HCT116 (cell line): Measurements from ENCODE around the gene FAM83B. TPM values are rescaled to one million over a fixed set of nuclear protein-coding genes. Genes with fewer than 3 reads are reported as not detected.

Experiments used
- ATAC-seq: fragments of 200-7000 bp; cut with Tn5 transposase; 2 replicates; pipeline ENCODE4 v1.9.1; 2020; ENCODE audit warnings: mild to moderate bottlenecking, moderate library complexity
- BruUV-seq: library from RNA; stranded (reverse); fragments of 400-500 nt; replicated peaks from 2 replicates; lab custom pipeline; 2021; lab: Mats Ljungman, UMichigan
- CTCF ChIA-PET: fragments of 300-600 bp; sonication (Branson Sonifier 250); formaldehyde crosslinking; loops from one replicate; lab custom pipeline; 2021; ENCODE audit warnings: antibody characterized with exemption; lab: Charles Lee
- POLR2A ChIA-PET: fragments of 300-600, 350-600 bp; sonication (Branson Sonifier 250); formaldehyde crosslinking; loops from one replicate; lab custom pipeline; 2021; ENCODE audit warnings: antibody characterized with exemption; lab: Charles Lee
- RAD21 ChIA-PET, 2 experiments: fragments of 300-600 bp; sonication (Branson Sonifier 250); formaldehyde crosslinking; loops; one replicate each; lab custom pipeline; 2023; ENCODE audit warnings: low total read pairs in 2 of 2; ENCODE audit not compliant: uncharacterized antibody in 2 of 2, unreplicated experiment in 2 of 2, low non-redundant PET in 1 of 2; lab: Charles Lee
- DNase-seq: peaks from one replicate; pipeline ENCODE4 v3.0.0-alpha.2; 2010; ENCODE audit warnings: low read depth, low spot score
- H2AFZ ChIP-seq: fragments of 200-600 bp; shearing (Covaris generic), sonication (generic); 2 replicates; pipeline ENCODE4 v1.6.1; 2017; ENCODE audit warnings: low read depth, mixed run types, mixed read lengths, antibody characterized with exemption, low read length; ENCODE audit not compliant: poor library complexity, severe bottlenecking
- H3K27ac ChIP-seq: 2 replicates; pipeline ENCODE4 v1.5.1; 2012; ENCODE audit warnings: low read depth, low read length
- H3K27me3 ChIP-seq: fragments of 200-600 bp; sonication (generic); 2 replicates; pipeline ENCODE4 v1.6.1; 2016; ENCODE audit warnings: mixed run types, low read length, mixed read lengths; ENCODE audit not compliant: insufficient read depth
- H3K36me3 ChIP-seq, 2 experiments: fragments of 200-500 bp in 1 of 2; fragments of 200-600 bp in 1 of 2; sonication (Bioruptor generic) in 1 of 2; sonication (generic) in 1 of 2; 2 replicates each; pipeline versions ENCODE4 v1.5.1 to v1.6.1; 2014 to 2016; ENCODE audit warnings: low read length in 2 of 2, inconsistent platforms in 1 of 2, mixed read lengths in 1 of 2, mixed run types in 1 of 2; ENCODE audit not compliant: insufficient read depth in 2 of 2, control insufficient read depth in 1 of 2
- H3K4me1 ChIP-seq, 2 experiments: fragments of 200-600 bp in 1 of 2; sonication (generic) in 1 of 2; 2 replicates each; pipeline versions ENCODE4 v1.5.1 to v1.6.1; 2012 to 2017; ENCODE audit warnings: low read length in 2 of 2, inconsistent platforms in 1 of 2, mild to moderate bottlenecking in 1 of 2, mixed read lengths in 1 of 2, mixed run types in 1 of 2, moderate library complexity in 1 of 2; ENCODE audit not compliant: insufficient read depth in 2 of 2, control insufficient read depth in 1 of 2
- H3K4me2 ChIP-seq: fragments of 200-600 bp; sonication (generic); 2 replicates; pipeline ENCODE4 v1.6.1; 2017; ENCODE audit warnings: mixed run types, low read length, mixed read lengths
- H3K4me3 ChIP-seq, 2 experiments: fragments of 200-600 bp in 1 of 2; sonication (generic) in 1 of 2; replicated peaks in 1 of 2; 2 replicates each; pipeline ENCODE4 v1.5.1; 2011 to 2016; ENCODE audit warnings: low read length in 2 of 2, control low read depth in 1 of 2, low read depth in 1 of 2, mild to moderate bottlenecking in 1 of 2, mixed read lengths in 1 of 2, mixed run types in 1 of 2
- H3K79me2 ChIP-seq: fragments of 200-600 bp; sonication (generic); 2 replicates; pipeline ENCODE4 v1.6.1; 2017; ENCODE audit warnings: mild to moderate bottlenecking, mixed run types, low read length, moderate library complexity, mixed read lengths; ENCODE audit not compliant: insufficient read depth
- H3K9ac ChIP-seq: fragments of 200-600 bp; sonication (generic); 2 replicates; pipeline ENCODE4 v1.6.1; 2016; ENCODE audit warnings: low read length, mixed read lengths
- H3K9me2 ChIP-seq: fragments of 200-600 bp; sonication (generic), shearing (Covaris generic); 2 replicates; pipeline ENCODE4 v1.6.1; 2017; ENCODE audit warnings: mixed run types, mild to moderate bottlenecking, moderate library complexity; ENCODE audit not compliant: insufficient read depth
- H3K9me3 ChIP-seq, 2 experiments: fragments of 200-500 bp in 1 of 2; fragments of 200-600 bp in 1 of 2; sonication (Bioruptor generic) in 1 of 2; sonication (generic) in 1 of 2; 2 replicates each; pipeline ENCODE4 v1.6.1; 2014 to 2017; ENCODE audit warnings: low read length in 2 of 2, mixed read lengths in 2 of 2, inconsistent platforms in 1 of 2, low read depth in 1 of 2, mild to moderate bottlenecking in 1 of 2, mixed run types in 1 of 2, moderate library complexity in 1 of 2; ENCODE audit not compliant: control insufficient read depth in 1 of 2, insufficient read depth in 1 of 2
- H4K20me1 ChIP-seq: fragments of 200-600 bp; sonication (generic), shearing (Covaris generic); 2 replicates; pipeline ENCODE4 v1.6.1; 2017; ENCODE audit warnings: mixed run types, mild to moderate bottlenecking, moderate library complexity; ENCODE audit not compliant: insufficient read depth
- ATF3 ChIP-seq: IDR thresholded peaks from 2 replicates; pipeline ENCODE4 v1.6.1; 2012
- CBX3 ChIP-seq: IDR thresholded peaks from 2 replicates; pipeline ENCODE4 v1.6.1; 2012; ENCODE audit warnings: low read depth
- CEBPB ChIP-seq: IDR thresholded peaks from 2 replicates; pipeline ENCODE4 v1.6.1; 2012; ENCODE audit warnings: low read depth
- CTCF ChIP-seq, 3 experiments: fragments of 200-600 bp in 1 of 3; sonication (generic) in 1 of 3; IDR thresholded peaks in 2 of 3; conservative IDR thresholded peaks in 1 of 3; 2 replicates each; pipeline ENCODE4 v1.5.1; 2012 to 2017; ENCODE audit warnings: low read depth in 2 of 3, low read length in 2 of 3, antibody characterized with exemption in 1 of 3, borderline replicate concordance in 1 of 3, control low read depth in 1 of 3, mild to moderate bottlenecking in 1 of 3, mixed read lengths in 1 of 3, mixed run types in 1 of 3, moderate library complexity in 1 of 3; ENCODE audit not compliant: insufficient read depth in 1 of 3
- EGR1 ChIP-seq: IDR thresholded peaks from 2 replicates; pipeline ENCODE4 v1.6.1; 2012; ENCODE audit warnings: low read depth
- ELF1 ChIP-seq: IDR thresholded peaks from 2 replicates; pipeline ENCODE4 v1.6.1; 2012; ENCODE audit warnings: low read depth, borderline replicate concordance
- EZH2 ChIP-seq: fragments of 200-600 bp; sonication (generic); IDR thresholded peaks from 2 replicates; pipeline ENCODE4 v1.6.1; 2017; ENCODE audit warnings: antibody characterized with exemption, mixed run types
- EZH2phosphoT487 ChIP-seq: fragments of 200-600 bp; IDR thresholded peaks from 2 replicates; pipeline ENCODE4 v1.6.1; 2018; ENCODE audit warnings: antibody characterized with exemption, borderline replicate concordance
- MAX ChIP-seq: IDR thresholded peaks from 2 replicates; pipeline ENCODE4 v1.6.1; 2012
- POLR2A ChIP-seq: IDR thresholded peaks from 2 replicates; pipeline ENCODE4 v1.7.0; 2011; ENCODE audit warnings: borderline replicate concordance; ENCODE audit not compliant: insufficient read depth, insufficient read length; ENCODE audit errors: extremely low read depth
- POLR2AphosphoS5 ChIP-seq: IDR thresholded peaks from 2 replicates; pipeline ENCODE4 v1.6.1; 2011; ENCODE audit warnings: mild to moderate bottlenecking, low read depth, low read length, moderate library complexity
- REST ChIP-seq: IDR thresholded peaks from 2 replicates; pipeline ENCODE4 v1.6.1; 2012; ENCODE audit warnings: low read depth
- SIN3A ChIP-seq: IDR thresholded peaks from 2 replicates; pipeline ENCODE4 v1.6.1; 2012; ENCODE audit warnings: low read depth
- SP1 ChIP-seq: IDR thresholded peaks from 2 replicates; pipeline ENCODE4 v1.6.1; 2012; ENCODE audit warnings: low read depth
- SRF ChIP-seq: IDR thresholded peaks from 2 replicates; pipeline ENCODE4 v1.6.1; 2012; ENCODE audit warnings: low read depth
- TCF7L2 ChIP-seq: IDR thresholded peaks from 2 replicates; pipeline ENCODE4 v1.7.0; 2011; ENCODE audit warnings: borderline replicate concordance, inconsistent platforms; ENCODE audit not compliant: insufficient read depth, insufficient read length; ENCODE audit errors: extremely low read depth
- ZBTB33 ChIP-seq: IDR thresholded peaks from 2 replicates; pipeline ENCODE4 v1.6.1; 2011; ENCODE audit warnings: mild to moderate bottlenecking, low read length, moderate library complexity; ENCODE audit not compliant: insufficient replicate concordance; ENCODE audit errors: extremely low read depth
- ZNF274 ChIP-seq: fragments of 200-500 bp; sonication (Bioruptor generic); IDR thresholded peaks from 2 replicates; pipeline ENCODE4 v1.6.1; 2014; ENCODE audit warnings: mild to moderate bottlenecking, low read depth, low read length, inconsistent platforms
- intact Hi-C: fragments of 100-400 bp; cut with micrococcal nuclease; formaldehyde crosslinking; loops from 2 replicates; pipeline ENCODE4 v1.10.0; 2022
- total RNA-seq: library from RNA; stranded (reverse); gene quantifications from one replicate; pipeline ENCODE4 v1.2.1, GENCODE V29; 2021; ENCODE audit not compliant: unreplicated experiment

FAM83B gene
- total RNA-seq, 1 experiment from 2014 or later, result 16.9 TPM

GRCh38 chr6:54874349-54875048, 27.9 kb downstream of the FAM83B start:
- peak; percentile 84 for ATAC-seq
- H2AFZ ChIP-seq, result no peak overlapping the region
- intact Hi-C loops, result loop anchor here (2.0 to 10.0 kb wide), 4 partner anchors 28 to 887 kb away; partner anchors contain the start of gene FAM83B
- POLR2A ChIA-PET, result interaction anchor here (1.5 kb wide), 1 partner anchor 10 kb away, joined by 3 read pairs; no protein-coding TSS in a partner anchor
- peak; percentile 72 for DNase-seq
- no peaks in the 10 kb centered on the region for H3K9me3 ChIP-seq
- RAD21 ChIA-PET, result no interaction called here
- H4K20me1 ChIP-seq, result no peaks in the 10 kb centered on the region
- H3K27ac ChIP-seq, result peak overlapping the region; percentile 69; the same call in 1 of the 2 replicates
- H3K27me3 ChIP-seq, result no peaks in the 10 kb centered on the region
- peak overlapping the region; percentile 41 for H3K9ac ChIP-seq
- H3K36me3 ChIP-seq, result 0 out of 4 replicates have a peak, but pooled peaks cover 0 to 2% of the 10 kb centered on the region in 2 experiments
- CTCF ChIA-PET, result no interaction called here
- H3K79me2 ChIP-seq, result peaks cover 6% of the 10 kb centered on the region; the same call in 1 of the 2 replicates
- no peaks in the 10 kb centered on the region for H3K9me2 ChIP-seq
- peaks cover 38 to 78% of the 10 kb centered on the region in 2 experiments for H3K4me1 ChIP-seq
- BruUV-seq, result no TSS peak
- peak overlapping the region in 1 of 2 experiments; percentile 30; a peak in 2 of 4 replicates for H3K4me3 ChIP-seq
- peak overlapping the region; percentile 66 for H3K4me2 ChIP-seq
- peak; percentile 60 for TF ChIP-seq CBX3
- peak; percentile 80 for TF ChIP-seq SP1
- no peak for TF ChIP-seq EZH2phosphoT487
- TF ChIP-seq POLR2A, result no peak
- no peak for TF ChIP-seq EZH2
- 0 out of 2 replicates have a peak, but pooled peaks have one; percentile 28 for TF ChIP-seq EGR1
- 0 out of 2 replicates have a peak, but pooled peaks have one; percentile 6 for TF ChIP-seq ELF1
- no peak for TF ChIP-seq MAX
- no peak for TF ChIP-seq CTCF (IDR thresholded peaks at IDR 0.05 in 2 of 3, conservative IDR thresholded peaks at IDR 0.05 in 1 of 3; ENCODE audit: borderline replicate concordance in 1 of 3, insufficient read depth in 1 of 3, low read depth in 2 of 3, low read length in 2 of 3)
- TF ChIP-seq TCF7L2, result no peak
- TF ChIP-seq SIN3A, result 0 out of 2 replicates have a peak, but pooled peaks have one; percentile 27
- no peak for TF ChIP-seq ATF3
- TF ChIP-seq CEBPB, result peak; percentile 78
- no peak for TF ChIP-seq ZNF274
- no peak for TF ChIP-seq ZBTB33
- no peak; the same call in 1 of the 2 replicates for TF ChIP-seq SRF
- no peak for TF ChIP-seq REST
- TF ChIP-seq POLR2AphosphoS5, result peak; percentile 56
